ENCODE data around the gene UBE2D3. TPM values are rescaled to one million over a fixed set of nuclear protein-coding genes. Genes with fewer than 3 reads are reported as not detected.
A peak's percentile ranks its signal among the peaks of the same experiment; 100 is the strongest.

The UBE2D3 gene
- polyA plus RNA-seq, 12 donors = 267 to 626 (median 287) TPM

GRCh38 chr4:102759831-102760644, 67.3 kb downstream of the UBE2D3 start:
- DNase-seq = peak; percentile 60

DNA sequence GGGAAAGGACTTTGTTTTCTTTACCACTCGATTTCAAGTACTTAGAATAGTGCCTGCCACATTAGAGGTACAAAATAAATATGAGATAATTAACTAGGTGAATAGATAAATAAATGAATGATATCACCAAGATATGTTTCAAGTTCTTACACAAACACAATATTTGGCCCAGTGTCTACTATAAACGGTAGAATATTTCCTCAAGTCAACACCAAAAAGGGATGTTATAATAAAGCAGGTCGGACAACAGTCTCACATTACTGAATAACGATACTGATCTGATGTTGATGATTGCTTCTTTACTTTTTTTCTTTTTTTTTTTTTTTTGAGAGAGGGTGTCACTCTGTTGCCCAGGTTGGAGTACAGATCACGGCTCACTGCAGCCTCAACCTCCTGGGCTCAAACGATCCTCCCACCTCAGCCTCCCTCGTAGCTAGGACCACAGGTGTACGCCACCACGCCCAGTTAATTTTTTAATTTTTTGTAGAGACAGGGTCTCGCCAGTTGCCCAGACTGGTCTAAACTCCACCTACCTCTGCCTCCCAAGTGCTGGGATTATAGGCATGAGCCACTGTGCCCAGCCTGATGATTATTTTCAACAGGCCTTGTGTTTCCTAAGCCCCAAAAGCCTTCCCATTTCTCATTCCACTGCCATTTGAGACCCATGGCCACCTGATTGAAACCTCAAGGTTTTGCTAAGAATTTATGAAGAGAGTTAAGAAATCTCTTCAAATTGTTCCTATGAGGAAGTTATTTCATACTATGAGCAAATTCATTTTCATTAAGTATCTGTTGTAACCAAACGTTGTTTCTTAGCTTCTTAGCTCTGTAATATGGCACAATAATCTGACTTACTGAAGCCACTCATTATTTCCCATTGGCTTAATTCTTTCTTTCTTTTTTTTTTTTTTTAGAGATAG, 68.8 kb downstream of the UBE2D3 start:
- DNase-seq = no peak

- DNase-seq = no peak
These were observed 69.7 kb downstream of the UBE2D3 start for GRCh38 chr4:102757681-102758080.

DNA sequence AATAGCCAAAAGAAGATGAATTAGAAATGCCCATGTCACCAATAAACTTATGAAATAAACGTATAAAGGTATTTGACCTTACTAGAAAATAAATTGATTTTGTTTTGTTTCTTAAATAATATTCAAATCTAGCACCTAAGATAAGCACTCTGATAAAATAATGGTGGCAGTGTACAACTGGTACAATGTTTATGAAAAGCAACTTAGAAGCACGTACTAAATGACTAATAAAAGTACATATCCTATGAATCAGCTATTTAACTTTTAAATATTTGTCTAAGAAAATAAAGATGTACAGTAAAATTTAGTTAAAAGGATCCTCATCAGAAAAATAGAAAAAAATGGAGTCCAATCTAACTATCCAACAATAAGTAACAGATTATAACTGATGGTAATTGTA, 73.3 kb downstream of the UBE2D3 start:
- no peak for DNase-seq

DNA sequence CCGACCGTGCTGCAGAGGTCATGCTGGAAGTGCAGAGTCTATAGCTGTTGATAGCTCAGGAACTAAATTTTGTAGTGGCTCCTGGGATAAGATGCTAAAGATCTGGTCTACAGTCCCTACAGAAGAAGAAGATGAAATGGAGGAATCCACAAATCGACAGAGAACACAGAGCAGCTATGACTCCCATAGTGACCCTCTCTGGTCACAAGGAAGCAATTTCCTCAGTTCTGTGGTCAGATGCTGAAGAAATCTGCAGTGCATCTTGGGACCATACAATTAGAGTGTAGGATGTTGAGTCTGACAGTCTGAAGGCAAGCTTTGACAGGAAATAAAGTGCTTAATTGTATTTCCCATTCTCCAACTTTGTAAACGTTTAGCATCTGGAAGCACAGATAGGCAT, 75.4 kb downstream of the UBE2D3 start:
- no peak for DNase-seq

Other genes with a start within 250 kb of the UBE2D3 start
- 10 to 100 TPM in 9 of 12 donors, 1 to 10 TPM in 2, not detected in 1; 8.7 to 16.5 (median 11.3) TPM for gene MANBA, start 66.6 kb downstream of the UBE2D3 start, polyA plus RNA-seq (ENCODE audit: insufficient read length in 12 of 12)
- 10 to 100 TPM in 11 of 12 donors, not detected in 1; 21.7 to 44.5 (median 27.3) TPM for gene CISD2, start 41.4 kb upstream of the UBE2D3 start, polyA plus RNA-seq (ENCODE audit: insufficient read length in 12 of 12)
- gene SLC9B1, start 192.2 kb upstream of the UBE2D3 start, polyA plus RNA-seq (ENCODE audit: insufficient read length in 12 of 12) = 1 to 10 TPM in 10 of 12 donors, not detected in 2; 1.1 to 3.4 (median 1.9) TPM
- 10 to 100 TPM in 9 of 12 donors, 1 to 10 TPM in 2, not detected in 1; 7.5 to 23.0 (median 13.2) TPM for gene SLC9B2, start 249.2 kb upstream of the UBE2D3 start, polyA plus RNA-seq (ENCODE audit: insufficient read length in 12 of 12)